Cerebellar nuclear complex (tissue), 1 donor: ENCODE measurements around the gene PIRT.
"Not testable (repeated sequence)": the region's sequence is repeated elsewhere in the genome, so short reads cannot be mapped to it uniquely, and the experiment has no call there.

Source experiments
- DNase-seq, 2 experiments: peaks; one replicate each; lab custom pipeline; 2025; lab: John Stamatoyannopoulos, UW

Gene PIRT

GRCh38 chr17:10837921-10838320 lies at the start of gene PIRT:
Gene PIRT (minus strand): TSS chr17:10838087. CDS start chr17:10825645, 12,442 bp downstream.
- no peak for DNase-seq

GRCh38 chr17:10881959-10882358 lies 44.1 kb upstream of the PIRT start:
- no peak for DNase-seq

- DNase-seq, result no peak
Observed at GRCh38 chr17:10879190-10879836, 41.4 kb upstream of the PIRT start.

DNA sequence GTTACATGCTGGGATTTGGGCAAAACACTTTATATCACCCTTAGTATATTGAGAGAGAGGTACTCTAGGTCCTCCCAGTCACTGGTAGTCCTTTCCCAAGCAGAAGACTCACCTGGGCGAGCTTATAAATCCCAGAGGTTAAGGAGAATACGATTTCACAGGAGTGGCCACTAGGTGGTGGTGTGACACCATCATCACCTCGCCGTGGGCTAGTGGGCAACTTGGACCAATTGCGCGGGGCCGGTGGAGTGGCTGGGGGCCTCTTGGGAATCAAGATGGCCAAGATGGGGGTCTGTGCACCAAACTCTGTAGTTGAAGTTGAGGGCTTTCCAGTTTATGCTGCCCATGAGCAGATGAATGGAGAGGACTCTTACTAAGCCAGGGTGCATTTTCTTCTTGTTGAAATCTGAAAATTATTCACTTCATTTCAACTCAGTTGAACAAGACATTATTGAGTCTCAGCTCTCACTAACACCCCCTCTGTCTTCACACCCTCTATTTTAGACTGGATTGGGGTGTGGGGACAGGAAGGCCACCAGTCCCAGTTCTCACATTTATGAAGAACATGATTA lies 38.2 kb upstream of the PIRT start:
- no peak for DNase-seq

DNA sequence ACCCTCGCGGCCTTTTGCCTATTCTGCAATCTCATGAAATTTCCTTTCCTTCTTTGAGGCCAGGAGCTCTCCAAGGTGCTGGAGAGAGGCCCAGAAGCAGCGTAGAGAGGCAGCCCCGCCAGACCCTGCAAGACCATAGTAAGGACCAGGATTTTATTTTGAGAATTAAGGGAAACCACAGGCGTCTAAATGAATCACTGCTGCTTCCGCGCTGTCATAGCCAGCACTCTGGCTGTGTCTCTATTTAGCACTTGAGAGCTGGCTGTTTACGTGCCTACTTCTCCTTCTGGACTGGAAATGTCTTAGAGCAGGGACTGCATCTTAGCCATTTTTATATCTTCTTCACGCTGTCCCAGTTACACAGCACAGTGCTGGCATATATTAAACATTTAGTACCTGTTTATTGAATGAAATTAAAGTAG lies 37.6 kb upstream of the PIRT start:
- no peak for DNase-seq

- no peak for DNase-seq
Observed at GRCh38 chr17:10871914-10872313, 34.0 kb upstream of the PIRT start.

GRCh38 chr17:10870336-10871050 lies 32.6 kb upstream of the PIRT start:
- no peak for DNase-seq

DNA sequence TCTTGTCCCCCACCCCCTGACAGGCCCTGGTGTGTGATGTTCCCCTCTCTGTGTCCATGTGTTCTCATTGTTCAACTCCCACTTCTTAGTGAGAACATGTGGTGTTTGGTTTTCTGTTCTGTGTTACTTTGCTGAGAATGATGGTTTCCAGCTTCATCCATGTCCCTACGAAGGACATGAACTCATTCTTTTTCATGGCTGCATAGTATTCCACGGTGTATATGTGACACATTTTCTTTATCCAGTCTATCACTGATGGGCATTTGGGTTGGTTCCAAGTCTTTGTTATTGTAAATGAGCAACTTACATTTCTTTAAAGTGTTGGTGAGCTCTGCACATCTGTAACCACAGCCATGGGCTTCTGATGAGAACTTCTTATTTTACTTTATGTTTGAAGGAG lies 30.9 kb upstream of the PIRT start:
- not testable (repeated sequence) for DNase-seq

DNA sequence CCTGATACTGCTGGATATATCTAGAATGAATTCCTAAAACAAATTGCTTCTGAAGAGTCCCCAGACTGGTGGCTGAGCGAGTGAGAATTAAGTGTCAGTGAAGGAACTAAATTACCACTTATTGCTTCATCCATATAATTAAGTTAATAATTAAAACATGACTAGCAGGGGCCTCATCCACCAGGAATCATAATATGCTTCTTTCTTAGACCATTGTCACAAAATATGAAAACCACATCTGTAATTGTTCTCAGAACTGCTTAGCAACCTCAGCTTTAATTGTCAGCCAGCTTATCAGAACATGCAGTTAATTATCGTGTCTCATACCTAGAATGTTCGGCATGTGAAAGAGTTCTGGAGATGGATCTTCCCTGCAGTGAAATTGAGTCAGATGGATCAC lies 21.2 kb upstream of the PIRT start:
- no peak for DNase-seq

DNA sequence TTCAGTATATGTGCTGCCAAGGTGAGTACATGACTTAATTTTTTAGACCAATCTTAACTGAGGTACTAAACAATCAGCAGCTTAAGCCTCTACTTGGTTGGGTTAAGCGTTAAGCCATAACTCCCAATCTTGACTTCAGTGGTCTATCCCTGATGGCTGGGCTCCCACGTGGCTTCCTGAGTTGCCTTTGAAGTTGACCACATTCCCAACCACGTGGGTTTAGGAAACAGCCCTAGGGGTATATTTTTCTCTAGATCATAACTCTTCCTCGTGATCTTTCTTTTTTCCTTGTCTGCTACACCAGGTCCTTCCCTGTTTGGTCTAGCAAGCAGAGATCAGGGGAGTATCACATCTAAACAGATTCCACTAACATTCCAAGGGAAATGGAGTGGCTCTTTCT lies 20.1 kb upstream of the PIRT start:
- no peak for DNase-seq

DNA sequence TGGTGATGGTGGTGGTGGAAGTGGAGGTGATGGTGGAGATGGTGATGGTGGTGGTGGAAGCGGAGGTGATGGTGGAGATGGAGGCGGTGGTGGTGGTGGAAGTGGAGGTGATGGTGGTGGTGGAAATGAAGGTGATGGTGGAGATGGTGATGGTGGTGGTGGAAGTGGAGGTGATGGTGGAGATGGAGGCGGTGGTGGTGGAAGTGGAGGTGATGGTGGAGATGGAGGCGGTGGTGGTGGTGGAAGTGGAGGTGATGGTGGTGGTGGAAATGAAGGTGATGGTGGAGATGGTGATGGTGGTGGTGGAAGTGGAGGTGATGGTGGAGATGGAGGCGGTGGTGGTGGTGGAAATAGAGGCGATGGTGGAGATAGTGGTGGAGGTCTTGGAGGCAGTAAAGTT lies 8.7 kb upstream of the PIRT start:
- not testable (repeated sequence) for DNase-seq

- no peak for DNase-seq
Observed at GRCh38 chr17:10845388-10845751, 7.5 kb upstream of the PIRT start.

GRCh38 chr17:10844621-10845387 lies 6.9 kb upstream of the PIRT start:
- DNase-seq, result no peak

DNA sequence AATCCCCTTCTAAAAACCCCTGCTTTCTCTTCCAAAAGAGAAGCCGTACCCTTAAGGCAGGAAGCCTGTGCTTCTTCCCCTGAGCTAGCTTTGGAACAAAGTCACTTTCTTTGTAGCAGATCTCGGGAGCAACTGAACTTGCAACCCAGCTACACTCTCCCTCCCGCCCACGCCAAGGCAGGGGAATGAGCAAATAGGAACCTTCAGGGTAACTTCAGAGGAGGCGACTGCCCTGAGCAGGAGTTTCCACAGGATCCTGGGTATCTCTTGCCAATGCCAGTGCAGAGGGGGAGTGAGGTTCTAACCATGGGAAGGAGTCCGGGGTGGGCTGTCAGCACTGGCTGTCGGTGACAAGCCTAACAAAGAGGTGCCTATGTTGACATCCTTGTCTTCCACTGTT lies 5.9 kb upstream of the PIRT start:
- no peak for DNase-seq

DNA sequence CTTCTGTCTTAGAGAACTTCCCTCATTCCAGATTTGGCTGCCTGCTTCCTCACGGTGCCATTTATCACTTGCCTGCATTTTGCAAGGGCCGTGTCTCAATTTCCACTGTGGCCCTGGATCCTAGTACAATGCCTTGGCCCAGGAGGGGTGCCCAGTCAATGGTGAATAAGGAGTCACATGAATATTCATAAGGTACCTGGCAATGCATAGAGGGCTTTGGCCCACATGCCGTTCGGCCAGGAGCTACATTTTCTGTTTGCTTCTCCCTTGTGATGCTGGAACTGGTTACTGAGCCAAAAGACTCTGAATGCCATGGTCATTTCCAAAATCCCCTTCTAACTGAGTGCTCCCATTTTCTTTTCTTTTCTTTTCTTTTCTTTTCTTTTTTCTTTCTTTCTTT lies 4.8 kb upstream of the PIRT start:
- no peak for DNase-seq

GRCh38 chr17:10838682-10839081 lies 795 bp upstream of the PIRT start:
- no peak for DNase-seq

DNA sequence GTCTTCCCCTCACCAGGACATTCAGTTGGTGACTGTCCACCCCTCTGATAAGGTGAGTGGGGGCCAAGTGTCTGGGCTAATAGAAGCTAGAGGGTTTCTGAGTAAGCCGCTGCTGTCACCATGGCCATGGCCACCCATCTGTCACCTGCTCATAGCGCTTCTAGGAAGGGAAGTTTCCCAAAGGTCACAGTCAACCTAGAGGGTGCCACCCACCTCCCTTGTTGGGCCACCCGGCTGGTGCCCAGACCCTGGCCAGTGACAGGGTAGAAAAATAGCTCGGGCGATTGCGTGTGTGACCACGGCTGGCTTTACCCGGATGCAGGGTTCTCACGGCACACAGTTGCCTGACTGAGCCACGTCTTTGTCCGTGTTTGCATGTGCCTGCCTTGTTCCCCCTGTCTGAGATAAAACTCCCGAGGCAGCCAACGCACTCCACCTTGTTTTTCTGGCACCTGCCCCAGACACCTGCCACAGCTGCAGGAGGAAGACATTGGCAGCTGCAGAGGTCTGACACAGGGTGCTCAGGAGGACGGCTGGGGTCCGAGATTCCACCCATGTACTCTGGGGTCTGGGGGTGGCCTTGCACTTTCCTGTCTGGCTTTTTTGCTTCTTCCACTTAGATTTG lies 809 bp downstream of the PIRT start:
- no peak for DNase-seq

- no peak for DNase-seq
Observed at GRCh38 chr17:10836145-10836544, 1.7 kb downstream of the PIRT start.

DNA sequence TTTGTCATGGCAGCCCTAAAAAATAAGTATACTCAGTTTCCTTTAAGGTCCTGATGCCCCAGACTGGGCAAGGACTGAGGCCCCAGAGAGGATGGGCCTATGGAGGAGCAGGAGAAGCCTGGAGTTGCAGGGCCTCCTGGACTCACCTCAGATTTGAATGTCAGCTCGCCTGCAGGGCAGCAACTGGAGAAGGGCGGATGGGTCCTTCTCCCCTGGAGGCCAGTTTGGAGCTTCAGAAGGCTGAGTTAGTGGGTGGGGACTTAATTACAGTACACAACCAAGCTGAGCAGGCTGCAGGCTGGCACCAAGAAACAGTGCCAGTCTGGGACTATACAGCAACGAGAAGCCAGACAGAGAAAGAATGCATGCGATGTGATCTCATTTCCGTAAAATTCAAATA lies 6.2 kb downstream of the PIRT start:
- DNase-seq, result no peak

DNA sequence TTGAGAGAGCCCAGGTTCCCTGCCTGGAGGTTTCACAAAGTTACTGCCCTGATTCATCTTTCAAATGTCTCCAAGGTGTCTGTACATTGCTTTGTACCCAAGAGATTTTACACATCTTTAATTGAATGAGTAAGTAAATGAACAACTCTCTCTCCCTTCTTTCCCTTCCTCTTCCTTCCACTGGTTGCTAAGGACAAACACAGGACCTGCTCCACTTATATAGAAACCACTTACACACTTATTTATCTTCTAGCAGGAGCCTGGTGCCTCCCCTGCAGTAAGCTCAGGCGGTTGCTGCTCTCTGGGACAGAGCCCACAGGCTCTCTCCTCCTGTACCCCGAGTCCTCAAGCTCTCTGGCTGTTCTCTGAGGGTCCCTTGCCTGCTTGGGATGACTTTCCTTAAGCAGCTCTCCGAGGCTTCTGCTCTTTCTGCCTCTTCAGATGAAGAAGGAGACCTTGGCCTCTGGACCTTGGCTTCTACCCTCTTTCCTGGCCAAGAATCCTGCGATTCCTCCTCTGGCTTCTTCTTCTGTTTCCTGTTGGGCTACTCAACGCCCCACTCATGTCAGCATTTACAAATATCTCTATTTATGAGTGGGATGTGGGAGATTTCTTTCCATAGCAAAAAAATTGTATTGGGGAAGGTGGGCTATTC lies 9.9 kb downstream of the PIRT start:
- DNase-seq, result no peak

DNA sequence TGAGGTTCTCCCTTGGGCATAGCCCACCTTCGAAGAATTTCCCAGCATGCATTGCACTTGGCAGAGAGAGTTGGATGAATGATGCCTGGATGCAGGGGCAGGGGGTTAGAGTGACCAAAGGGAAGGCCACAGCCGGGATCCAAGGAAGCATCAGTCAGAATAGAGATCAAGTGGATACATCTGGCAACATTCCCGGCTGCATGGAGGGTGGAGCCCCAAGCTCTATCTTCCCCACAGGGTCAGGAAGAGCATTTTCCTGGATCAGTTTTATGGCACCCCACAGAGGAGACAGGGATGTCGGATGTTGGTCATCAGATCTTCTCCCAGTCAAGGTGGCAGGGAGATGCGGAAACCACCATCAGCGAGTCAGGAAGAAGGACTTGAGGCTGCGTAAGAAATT lies 13.0 kb downstream of the PIRT start:
- no peak for DNase-seq

DNA sequence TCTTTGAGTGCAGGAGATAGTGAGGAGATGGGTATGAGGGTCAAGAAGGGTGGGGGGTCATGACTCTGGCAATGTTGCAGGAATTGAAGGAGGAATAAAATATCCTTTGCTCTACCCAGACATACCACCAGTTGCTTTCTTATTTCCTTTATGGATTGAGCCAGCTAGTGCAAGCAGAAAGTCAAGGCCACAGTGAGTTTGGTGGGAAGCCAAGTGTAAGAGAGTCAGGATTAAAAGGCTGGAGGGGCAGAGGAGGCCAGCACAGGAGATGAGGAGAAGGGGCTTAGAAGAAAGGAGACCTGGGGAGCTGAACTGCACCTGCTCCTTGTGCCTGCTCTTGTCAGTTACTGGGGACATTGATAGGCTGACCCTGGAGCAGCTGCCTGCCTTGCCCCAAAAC lies 16.1 kb downstream of the PIRT start:
- no peak for DNase-seq
